Measurements from ENCODE around the gene FTL.
"Not testable (repeated sequence)": the region's sequence is repeated elsewhere in the genome, so short reads cannot be mapped to it uniquely, and the experiment has no call there.

FTL gene

GRCh38 chr19:48965040-48965805, at the start of gene FTL:
TSS of gene FTL (plus strand) at chr19:48965309. CDS start at chr19:48965508, 199 bp downstream.
- DNase-seq: peak; percentile 87

GRCh38 chr19:48915757-48916156, 49.4 kb upstream of the FTL start:
- no peak for DNase-seq

GRCh38 chr19:48918071-48918470, 47.0 kb upstream of the FTL start:
- no peak for DNase-seq

GRCh38 chr19:48918801-48919247, 46.3 kb upstream of the FTL start:
- DNase-seq: no peak

GRCh38 chr19:48919271-48919670, 45.8 kb upstream of the FTL start:
- not testable (repeated sequence) for DNase-seq

- no peak for DNase-seq
Observed at GRCh38 chr19:48920949-48921348, 44.2 kb upstream of the FTL start.

GRCh38 chr19:48921721-48922500, 43.2 kb upstream of the FTL start:
- no peak for DNase-seq

- DNase-seq: no peak
Observed at GRCh38 chr19:48922548-48923490, 42.3 kb upstream of the FTL start.

- peak; percentile 29 for DNase-seq
Observed at GRCh38 chr19:48925240-48925843, 39.8 kb upstream of the FTL start.

- not testable (repeated sequence) for DNase-seq
Observed at GRCh38 chr19:48925890-48926289, 39.2 kb upstream of the FTL start.

- DNase-seq: peak; percentile 77
Observed at GRCh38 chr19:48926909-48927308, 38.2 kb upstream of the FTL start.

- not testable (repeated sequence) for DNase-seq
Observed at GRCh38 chr19:48927692-48928091, 37.4 kb upstream of the FTL start.

GRCh38 chr19:48928164-48929025, 36.7 kb upstream of the FTL start:
- no peak for DNase-seq

- DNase-seq: peak; percentile 28
Observed at GRCh38 chr19:48933382-48933932, 31.7 kb upstream of the FTL start, which contains the start of gene DHDH. TSS of gene DHDH (plus strand) at chr19:48933699. CDS start at chr19:48933722, 23 bp downstream.

GRCh38 chr19:48934837-48935236, 30.3 kb upstream of the FTL start:
- DNase-seq: no peak

- no peak for DNase-seq
Observed at GRCh38 chr19:48935864-48936263, 29.2 kb upstream of the FTL start.

- DNase-seq: no peak
Observed at GRCh38 chr19:48938256-48938655, 26.9 kb upstream of the FTL start.

- no peak for DNase-seq
Observed at GRCh38 chr19:48940902-48941301, 24.2 kb upstream of the FTL start.

GRCh38 chr19:48943081-48943480, 22.0 kb upstream of the FTL start:
- DNase-seq: no peak

GRCh38 chr19:48945415-48945814, 19.7 kb upstream of the FTL start:
- no peak for DNase-seq

GRCh38 chr19:48945817-48946216, 19.3 kb upstream of the FTL start:
- DNase-seq: no peak

All from amniotic stem cell (primary cell).